Panc1 (cell line): ENCODE data around the gene GTF2E1. TPM values are rescaled to one million over a fixed set of nuclear protein-coding genes. Genes with fewer than 3 reads are reported as not detected.

ENCODE experiments used
- ATAC-seq: fragments of 200-7000 bp; cut with Tn5 transposase; 2 replicates; pipeline ENCODE4 v1.9.1; 2020; ENCODE audit warnings: mild to moderate bottlenecking, moderate library complexity
- BruUV-seq: library from RNA; stranded (reverse); fragments of 400-500 nt; replicated peaks from 2 replicates; lab custom pipeline; 2021; lab: Mats Ljungman, UMichigan
- CTCF ChIA-PET: fragments of 300-600 bp; sonication (Branson Sonifier 250); formaldehyde crosslinking; loops from one replicate; lab custom pipeline; 2022; ENCODE audit warnings: antibody characterized with exemption; lab: Charles Lee
- POLR2A ChIA-PET: fragments of 300-600 bp; sonication (Branson Sonifier 250); formaldehyde crosslinking; loops from one replicate; lab custom pipeline; 2022; ENCODE audit warnings: antibody characterized with exemption; lab: Charles Lee
- DNase-seq: peaks from one replicate; pipeline ENCODE4 v3.0.0-alpha.2; 2010; ENCODE audit warnings: low read depth, low spot score
- H3K27ac ChIP-seq: 2 replicates; pipeline ENCODE4 v1.5.1; 2011; ENCODE audit warnings: mild to moderate bottlenecking, low read length, inconsistent platforms
- H3K27me3 ChIP-seq: fragments of 200-500 bp; sonication (Bioruptor generic); 2 replicates; pipeline ENCODE4 v1.6.0; 2014; ENCODE audit warnings: low read length, inconsistent platforms; ENCODE audit not compliant: control insufficient read depth, insufficient read depth
- H3K36me3 ChIP-seq: fragments of 200-500 bp; sonication (Bioruptor generic); 2 replicates; pipeline ENCODE4 v1.5.1; 2014; ENCODE audit warnings: inconsistent platforms, mild to moderate bottlenecking, low read length, moderate library complexity; ENCODE audit not compliant: control insufficient read depth, insufficient read depth
- H3K4me1 ChIP-seq: 2 replicates; pipeline ENCODE4 v1.5.1; 2011; ENCODE audit warnings: inconsistent platforms, mild to moderate bottlenecking, low read length, moderate library complexity; ENCODE audit not compliant: control insufficient read depth, insufficient read depth
- H3K4me3 ChIP-seq, 2 experiments: 2 replicates each; pipeline ENCODE4 v1.5.1; 2011 to 2012; ENCODE audit warnings: low read depth in 2 of 2, low read length in 2 of 2, mild to moderate bottlenecking in 2 of 2, inconsistent platforms in 1 of 2, moderate library complexity in 1 of 2
- H3K9me3 ChIP-seq: fragments of 200-500 bp; sonication (Bioruptor generic); 2 replicates; pipeline ENCODE4 v1.5.1; 2014; ENCODE audit warnings: low read depth, mild to moderate bottlenecking, inconsistent platforms, low read length, moderate library complexity; ENCODE audit not compliant: control insufficient read depth, insufficient read depth
- POLR2AphosphoS5 ChIP-seq: IDR thresholded peaks from 2 replicates; pipeline ENCODE4 v1.6.1; 2012; ENCODE audit warnings: mild to moderate bottlenecking, low read depth, low read length, moderate library complexity
- SIN3A ChIP-seq: IDR thresholded peaks from 2 replicates; pipeline ENCODE4 v1.6.1; 2012; ENCODE audit warnings: low read depth, mild to moderate bottlenecking, low read length, moderate library complexity, borderline replicate concordance; ENCODE audit not compliant: insufficient read depth
- TCF7L2 ChIP-seq: IDR thresholded peaks from 2 replicates; pipeline ENCODE4 v1.6.1; 2011; ENCODE audit warnings: mild to moderate bottlenecking, low read depth, low read length, inconsistent platforms
- in situ Hi-C: cut with HindIII; loops from 2 replicates; pipeline ENCODE4 v1.10.0; 2016; ENCODE audit warnings: low sequenced_read_pairs, low pct_unique_long_range_greater_than_20kb
- intact Hi-C: fragments of 100-400 bp; cut with micrococcal nuclease; formaldehyde crosslinking; loops from one replicate; pipeline ENCODE4 v1.10.0; 2022; ENCODE audit not compliant: unreplicated experiment
- total RNA-seq: library from RNA; stranded (reverse); gene quantifications from one replicate; pipeline ENCODE4 v1.2.1, GENCODE V29; 2021; ENCODE audit not compliant: unreplicated experiment
- TF ChIP-seq, protein P1 (sequence below): fragments of 450-650 bp; IDR thresholded peaks from 2 replicates; pipeline ENCODE4 v1.5.1; 2017; ENCODE audit warnings: mild to moderate bottlenecking
- TF ChIP-seq, protein P2 (sequence below), 2 experiments: IDR thresholded peaks; 2 replicates each; pipeline ENCODE4 v1.6.1; 2011 to 2012; ENCODE audit warnings: low read depth in 2 of 2, control low read depth in 1 of 2, low read length in 1 of 2, mild to moderate bottlenecking in 1 of 2, moderate library complexity in 1 of 2; ENCODE audit not compliant: insufficient read depth in 1 of 2

The GTF2E1 gene
- total RNA-seq, 1 experiment from 2014 or later, result 32.0 TPM

DNA sequence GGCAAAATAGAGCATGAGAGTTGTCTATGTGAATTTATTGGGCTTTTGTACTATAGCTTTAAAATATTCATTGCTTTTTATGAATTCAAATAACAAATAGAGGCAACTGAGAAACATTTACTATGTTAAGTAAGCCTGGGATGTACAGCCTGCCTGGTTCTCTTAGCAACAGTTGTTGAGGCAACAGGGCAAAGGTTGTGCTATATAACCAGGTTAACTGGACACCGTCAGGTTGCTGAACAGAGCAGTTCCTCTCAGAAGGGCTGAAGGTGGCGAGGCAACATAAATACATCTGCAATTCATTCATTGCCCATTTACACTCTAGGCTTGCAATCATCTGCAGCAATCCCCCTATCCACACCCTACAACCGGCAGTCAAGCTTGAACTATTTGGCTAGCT, 78.2 kb downstream of the GTF2E1 start:
- no TSS peak for BruUV-seq
- ATAC-seq, result no peak
- CTCF ChIA-PET, result no interaction called here

DNA sequence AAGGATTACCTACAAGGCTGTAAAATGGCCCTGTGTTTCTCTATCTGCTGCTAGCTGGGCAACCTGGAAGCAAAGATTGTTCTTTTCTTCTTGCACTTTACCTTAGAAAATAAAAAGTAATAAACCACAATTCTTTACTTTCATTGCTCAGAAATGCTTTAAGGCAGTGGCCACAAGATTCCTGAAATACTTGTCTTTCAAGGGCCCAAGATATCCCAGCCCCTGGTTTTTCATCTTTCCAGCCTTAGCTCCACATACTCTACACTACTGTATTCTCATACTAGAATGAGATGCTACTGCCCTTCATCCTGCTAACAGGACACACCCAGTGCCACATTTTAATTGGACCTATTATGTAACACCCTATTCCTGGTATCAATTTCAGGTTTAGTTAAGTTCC, 78.9 kb downstream of the GTF2E1 start:
- Histone ChIP-seq H3K4me1 (no peaks in the 10 kb centered on the region), H3K4me3 (no peak overlapping the region), H3K27me3 (peaks cover 3% of the 10 kb centered on the region), H3K27ac (no peak overlapping the region), H3K36me3 (no peaks in the 10 kb centered on the region), H3K9me3 (no peaks in the 10 kb centered on the region)
- POLR2A ChIA-PET, result interaction anchor here (0.7 kb wide), 1 partner anchor 322 kb away, joined by 3 read pairs; no protein-coding TSS in a partner anchor
- in situ Hi-C loops (no loop called here), intact Hi-C loops (no loop called here)
- DNase-seq (no peak), ATAC-seq (no peak)
- CTCF ChIA-PET, result no interaction called here
- TF ChIP-seq POLR2AphosphoS5, result no peak
- TF ChIP-seq, protein P1, sequence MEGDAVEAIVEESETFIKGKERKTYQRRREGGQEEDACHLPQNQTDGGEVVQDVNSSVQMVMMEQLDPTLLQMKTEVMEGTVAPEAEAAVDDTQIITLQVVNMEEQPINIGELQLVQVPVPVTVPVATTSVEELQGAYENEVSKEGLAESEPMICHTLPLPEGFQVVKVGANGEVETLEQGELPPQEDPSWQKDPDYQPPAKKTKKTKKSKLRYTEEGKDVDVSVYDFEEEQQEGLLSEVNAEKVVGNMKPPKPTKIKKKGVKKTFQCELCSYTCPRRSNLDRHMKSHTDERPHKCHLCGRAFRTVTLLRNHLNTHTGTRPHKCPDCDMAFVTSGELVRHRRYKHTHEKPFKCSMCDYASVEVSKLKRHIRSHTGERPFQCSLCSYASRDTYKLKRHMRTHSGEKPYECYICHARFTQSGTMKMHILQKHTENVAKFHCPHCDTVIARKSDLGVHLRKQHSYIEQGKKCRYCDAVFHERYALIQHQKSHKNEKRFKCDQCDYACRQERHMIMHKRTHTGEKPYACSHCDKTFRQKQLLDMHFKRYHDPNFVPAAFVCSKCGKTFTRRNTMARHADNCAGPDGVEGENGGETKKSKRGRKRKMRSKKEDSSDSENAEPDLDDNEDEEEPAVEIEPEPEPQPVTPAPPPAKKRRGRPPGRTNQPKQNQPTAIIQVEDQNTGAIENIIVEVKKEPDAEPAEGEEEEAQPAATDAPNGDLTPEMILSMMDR, result no peak
- no TSS peak for BruUV-seq

More for the DNA sequence above, 78.2 kb downstream of the GTF2E1 start:
- POLR2A ChIA-PET, result no interaction called here
- DNase-seq, result no peak
- peaks cover 6% of the 10 kb centered on the region for H3K27me3 ChIP-seq
- TF ChIP-seq TCF7L2, result no peak
- TF ChIP-seq SIN3A, result no peak
- TF ChIP-seq POLR2AphosphoS5, result no peak
- TF ChIP-seq, protein P2, sequence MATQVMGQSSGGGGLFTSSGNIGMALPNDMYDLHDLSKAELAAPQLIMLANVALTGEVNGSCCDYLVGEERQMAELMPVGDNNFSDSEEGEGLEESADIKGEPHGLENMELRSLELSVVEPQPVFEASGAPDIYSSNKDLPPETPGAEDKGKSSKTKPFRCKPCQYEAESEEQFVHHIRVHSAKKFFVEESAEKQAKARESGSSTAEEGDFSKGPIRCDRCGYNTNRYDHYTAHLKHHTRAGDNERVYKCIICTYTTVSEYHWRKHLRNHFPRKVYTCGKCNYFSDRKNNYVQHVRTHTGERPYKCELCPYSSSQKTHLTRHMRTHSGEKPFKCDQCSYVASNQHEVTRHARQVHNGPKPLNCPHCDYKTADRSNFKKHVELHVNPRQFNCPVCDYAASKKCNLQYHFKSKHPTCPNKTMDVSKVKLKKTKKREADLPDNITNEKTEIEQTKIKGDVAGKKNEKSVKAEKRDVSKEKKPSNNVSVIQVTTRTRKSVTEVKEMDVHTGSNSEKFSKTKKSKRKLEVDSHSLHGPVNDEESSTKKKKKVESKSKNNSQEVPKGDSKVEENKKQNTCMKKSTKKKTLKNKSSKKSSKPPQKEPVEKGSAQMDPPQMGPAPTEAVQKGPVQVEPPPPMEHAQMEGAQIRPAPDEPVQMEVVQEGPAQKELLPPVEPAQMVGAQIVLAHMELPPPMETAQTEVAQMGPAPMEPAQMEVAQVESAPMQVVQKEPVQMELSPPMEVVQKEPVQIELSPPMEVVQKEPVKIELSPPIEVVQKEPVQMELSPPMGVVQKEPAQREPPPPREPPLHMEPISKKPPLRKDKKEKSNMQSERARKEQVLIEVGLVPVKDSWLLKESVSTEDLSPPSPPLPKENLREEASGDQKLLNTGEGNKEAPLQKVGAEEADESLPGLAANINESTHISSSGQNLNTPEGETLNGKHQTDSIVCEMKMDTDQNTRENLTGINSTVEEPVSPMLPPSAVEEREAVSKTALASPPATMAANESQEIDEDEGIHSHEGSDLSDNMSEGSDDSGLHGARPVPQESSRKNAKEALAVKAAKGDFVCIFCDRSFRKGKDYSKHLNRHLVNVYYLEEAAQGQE (IDR thresholded peaks at IDR 0.05; ENCODE audit: insufficient read depth in 1 of 2, low read depth in 2 of 2, low read length in 1 of 2), result no peak
- TF ChIP-seq, protein P1, result no peak
- in situ Hi-C loops, result no loop called here
- no peak overlapping the region for H3K27ac ChIP-seq
- intact Hi-C loops, result no loop called here
- no peaks in the 10 kb centered on the region for H3K36me3 ChIP-seq
- no peaks in the 10 kb centered on the region for H3K9me3 ChIP-seq
- no peak overlapping the region for H3K4me3 ChIP-seq
- H3K4me1 ChIP-seq, result no peaks in the 10 kb centered on the region
